NCI-H524 (cell line): ENCODE results near the gene PAM.
"Not testable (repeated sequence)": the region's sequence is repeated elsewhere in the genome, so short reads cannot be mapped to it uniquely, and the experiment has no call there.

Source experiments
- DNase-seq, 2 experiments: peaks; one replicate each; lab custom pipeline; 2025; lab: John Stamatoyannopoulos, UW

The PAM gene

DNA sequence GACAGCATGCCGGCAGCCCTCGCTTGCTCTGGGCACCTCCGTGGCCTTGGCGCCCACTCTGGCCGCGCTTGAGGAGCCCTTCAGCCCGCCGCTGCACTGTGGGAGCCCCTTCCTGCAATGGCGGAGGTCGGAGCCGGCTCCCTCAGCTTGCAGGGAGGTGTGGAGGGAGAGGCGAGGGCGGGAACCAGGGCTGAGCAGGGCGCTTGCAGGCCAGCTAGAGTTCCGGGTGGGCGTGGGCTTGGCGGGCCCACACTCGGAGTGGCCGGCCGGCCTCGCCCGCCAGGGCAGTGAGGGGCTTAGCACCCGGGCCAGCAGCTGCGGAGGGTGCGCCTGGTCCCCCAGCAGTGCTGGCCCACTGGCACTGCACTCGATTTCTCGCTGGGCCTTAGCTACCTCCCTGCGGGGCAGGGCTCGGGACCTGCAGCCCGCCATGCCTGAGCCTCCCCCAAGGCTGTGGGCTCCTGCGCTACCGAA is 3.2 kb upstream of the PAM start:
- not testable (repeated sequence) for DNase-seq

- peak; percentile 23 to 35 for DNase-seq
Measured at GRCh38 chr5:102753889-102754766, 977 bp upstream of the PAM start.

GRCh38 chr5:102755686-102756371 is 724 bp downstream of the PAM start:
- DNase-seq, result peak; percentile 22 to 75

GRCh38 chr5:102758576-102758975 is 3.5 kb downstream of the PAM start:
- no peak for DNase-seq

GRCh38 chr5:102759289-102759688 is 4.2 kb downstream of the PAM start:
- peak in 1 of 2 experiments; percentile 47 for DNase-seq

- DNase-seq, result no peak
Measured at GRCh38 chr5:102759700-102760099, 4.6 kb downstream of the PAM start.

DNA sequence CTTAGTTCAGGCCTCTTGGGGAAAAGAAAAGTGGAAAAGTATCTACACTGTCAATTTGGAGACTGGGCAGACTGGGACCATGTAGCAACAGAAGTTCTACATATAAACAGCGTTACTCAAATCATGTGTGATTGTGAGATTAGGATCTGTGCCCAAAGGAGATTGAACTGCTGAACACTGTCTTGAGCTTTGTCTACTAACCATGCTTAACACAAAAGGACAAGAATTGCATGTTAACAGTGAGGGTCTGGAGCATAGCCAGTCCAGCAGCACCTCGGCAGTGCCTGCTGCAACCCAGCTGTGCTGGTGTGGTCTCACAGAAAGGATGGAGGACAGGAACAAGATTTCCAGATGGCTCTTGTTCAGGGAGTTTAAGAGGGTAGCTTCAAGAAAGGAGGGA is 5.7 kb downstream of the PAM start:
- DNase-seq, result peak in 1 of 2 experiments; percentile 53

DNA sequence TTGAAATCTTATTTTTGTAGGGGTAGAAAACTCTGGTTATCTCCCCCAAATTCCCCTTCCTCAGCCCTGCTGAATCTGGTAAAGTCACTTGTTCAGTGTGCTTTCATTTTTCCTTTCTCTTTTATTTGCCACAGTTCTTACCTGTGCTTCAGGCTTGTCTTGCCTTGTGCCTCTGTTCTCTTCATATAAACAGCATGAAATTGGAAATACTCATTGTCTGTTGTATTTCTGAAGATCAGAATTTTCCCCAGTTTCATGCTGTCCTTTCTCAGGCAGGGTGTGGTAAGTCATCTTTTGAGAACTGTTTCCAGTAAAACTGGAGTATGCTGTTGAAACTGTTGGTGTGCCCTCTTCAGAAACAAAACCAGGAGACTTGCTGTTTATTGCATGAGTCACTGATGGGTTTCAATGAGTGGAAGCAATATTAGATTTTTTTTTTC is 7.0 kb downstream of the PAM start:
- DNase-seq, result no peak

DNA sequence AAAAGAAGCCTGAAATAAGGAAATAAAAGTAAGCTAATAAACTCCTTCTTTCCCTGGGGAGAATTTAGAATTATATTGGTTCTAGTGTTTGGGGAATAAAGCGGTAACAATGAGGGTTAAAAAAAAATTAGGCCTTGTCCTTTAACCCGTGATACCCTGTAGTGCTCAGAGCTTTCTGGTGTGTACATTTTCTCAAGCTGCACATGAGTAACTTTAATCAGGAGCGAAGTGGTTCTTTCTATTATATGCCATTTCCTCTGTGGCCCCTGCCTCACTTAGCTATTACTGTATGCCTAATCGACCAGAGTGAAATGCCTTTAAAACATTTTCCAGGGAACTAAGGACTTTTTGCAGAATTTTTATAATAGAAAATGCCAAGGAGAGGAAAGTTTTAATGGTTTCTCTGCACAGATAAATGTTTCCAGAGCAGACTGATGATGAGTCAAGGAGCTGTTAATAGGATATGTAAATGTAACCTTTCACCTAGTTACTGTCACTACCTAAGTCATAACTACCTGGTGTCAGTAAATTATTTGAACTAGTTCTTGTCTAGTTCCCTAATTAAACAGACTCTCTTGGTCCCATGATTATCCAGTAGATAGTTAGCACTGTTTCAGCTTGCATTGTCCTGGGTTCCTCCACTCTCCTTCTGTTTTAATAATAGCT is 7.6 kb downstream of the PAM start:
- DNase-seq, result no peak

- no peak for DNase-seq
Measured at GRCh38 chr5:102763734-102764133, 8.6 kb downstream of the PAM start.

DNA sequence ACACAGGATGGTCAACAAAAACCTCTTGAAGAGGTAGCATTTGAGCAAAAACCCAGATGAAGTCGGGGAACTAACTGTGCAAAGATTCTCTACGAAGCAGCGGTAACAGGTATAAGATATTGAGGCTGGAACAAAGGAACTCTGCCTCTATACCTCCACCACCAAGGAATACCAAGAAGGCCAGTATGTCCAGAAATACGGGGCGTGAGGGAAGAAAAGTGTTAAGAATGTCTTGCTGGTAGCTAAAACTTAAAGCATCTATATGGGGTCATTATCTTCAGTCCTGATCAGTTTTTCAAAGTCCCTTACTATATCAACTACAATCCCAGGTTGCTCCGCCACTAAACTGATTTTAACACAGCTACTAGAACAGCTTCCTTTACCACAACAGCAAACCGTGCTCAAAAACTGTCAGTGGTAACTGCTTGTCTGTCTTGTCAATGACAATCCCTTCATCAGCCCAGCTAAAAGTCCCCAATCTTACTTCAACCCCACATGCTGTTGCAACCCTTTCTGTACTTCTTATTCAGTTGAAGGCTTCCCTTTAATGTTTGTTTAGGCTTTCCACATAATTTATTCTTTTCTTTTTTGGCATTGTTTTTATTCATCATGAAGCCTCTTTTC is 9.4 kb downstream of the PAM start:
- DNase-seq, result no peak

GRCh38 chr5:102765350-102765749 is 10.2 kb downstream of the PAM start:
- DNase-seq, result no peak

DNA sequence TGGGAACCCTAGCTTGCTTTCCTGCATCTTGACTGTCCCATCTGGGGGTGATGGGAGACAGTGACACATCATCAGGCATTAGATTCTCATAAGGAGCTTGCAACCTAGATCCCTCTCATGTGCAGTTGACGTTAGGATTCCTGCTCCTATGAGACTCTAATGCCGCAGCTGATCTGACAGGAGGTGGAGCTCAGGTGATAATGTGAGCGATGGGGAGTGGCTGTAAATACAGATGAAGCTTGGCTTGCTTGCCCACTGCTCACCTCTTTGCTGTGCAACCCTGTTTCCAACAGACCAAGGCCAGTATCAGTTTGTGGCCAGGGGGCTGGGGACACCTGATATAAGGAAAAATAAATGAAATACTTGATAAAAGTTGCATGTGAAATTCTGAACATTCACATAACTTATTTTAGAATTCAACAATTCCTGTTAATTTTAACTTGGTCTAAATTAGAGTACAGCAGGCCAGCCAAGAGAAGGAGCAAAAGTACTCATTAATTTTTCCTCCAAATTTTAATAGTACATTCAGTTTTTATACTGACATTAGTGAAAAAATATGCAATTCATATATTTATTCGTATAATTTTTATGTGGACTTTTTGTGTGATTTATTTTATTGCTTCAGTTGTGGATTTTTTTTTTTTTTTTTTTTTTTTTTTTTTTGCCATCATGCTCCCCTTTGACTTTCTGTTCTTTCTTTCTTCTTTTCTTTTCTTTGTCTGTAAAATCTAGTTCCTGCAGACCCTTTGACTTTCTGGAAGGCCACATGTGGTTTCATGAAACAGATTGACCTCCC is 11.4 kb downstream of the PAM start:
- DNase-seq, result no peak

DNA sequence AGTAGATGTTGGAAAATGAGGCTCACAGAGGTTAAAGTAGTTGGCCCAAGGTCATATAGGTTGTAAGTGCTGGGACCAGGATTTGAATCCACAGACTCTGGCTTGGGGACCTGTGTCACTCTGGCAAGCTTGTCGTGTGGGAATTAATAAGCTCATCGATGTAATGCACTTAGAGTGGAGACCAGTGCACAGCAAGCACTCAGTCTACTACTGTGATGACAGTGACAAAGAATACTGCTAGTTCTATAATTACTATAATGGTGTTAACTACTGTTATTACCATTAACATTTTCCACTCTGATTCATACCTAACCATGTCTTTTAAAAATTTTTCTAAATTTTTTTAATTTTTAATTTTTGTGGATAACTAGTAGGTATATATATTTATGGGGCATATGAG is 12.8 kb downstream of the PAM start:
- DNase-seq, result no peak

DNA sequence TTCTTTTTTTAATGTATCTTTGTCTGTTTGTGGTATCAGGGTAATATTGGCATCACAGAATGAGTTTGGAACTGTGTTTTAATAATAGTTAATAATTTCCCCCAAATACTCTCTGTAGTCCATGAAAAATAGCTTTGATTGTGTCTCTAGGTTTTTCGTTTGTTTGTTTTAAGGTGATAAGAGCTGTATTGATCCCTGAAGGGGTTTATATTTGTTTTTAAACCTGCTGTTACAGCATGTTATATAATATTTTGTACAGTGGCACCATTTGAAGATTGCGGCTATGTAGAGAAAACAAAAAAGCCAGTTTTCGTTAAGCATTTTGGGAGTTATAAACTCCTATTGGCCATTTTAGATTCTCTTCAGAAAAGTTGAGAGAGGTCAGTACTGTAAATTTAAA is 15.7 kb downstream of the PAM start:
- no peak for DNase-seq

GRCh38 chr5:102771435-102771834 is 16.3 kb downstream of the PAM start:
- no peak for DNase-seq

DNA sequence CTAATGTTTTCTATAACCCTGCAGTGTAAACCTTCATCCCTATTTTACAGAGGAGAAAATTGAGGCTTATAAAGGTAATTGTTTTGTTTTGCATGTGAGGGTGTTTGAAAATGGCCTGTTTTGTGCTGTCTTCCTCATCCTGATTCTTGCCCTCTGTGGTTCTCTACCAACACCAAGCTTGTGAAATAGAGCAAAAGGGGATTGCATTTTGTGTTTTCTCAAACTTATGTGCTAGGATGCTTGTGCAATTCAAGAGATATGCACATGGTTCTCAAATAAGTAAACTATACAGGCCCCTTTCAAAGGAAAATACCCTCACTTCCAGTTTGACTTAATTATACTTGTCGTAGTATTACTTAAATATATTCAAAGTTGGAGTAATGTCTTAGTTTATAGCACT is 17.2 kb downstream of the PAM start:
- DNase-seq, result no peak

GRCh38 chr5:102773133-102773532 is 18.0 kb downstream of the PAM start:
- DNase-seq, result no peak

- DNase-seq, result not testable (repeated sequence)
Measured at GRCh38 chr5:102775756-102776155, 20.7 kb downstream of the PAM start.

DNA sequence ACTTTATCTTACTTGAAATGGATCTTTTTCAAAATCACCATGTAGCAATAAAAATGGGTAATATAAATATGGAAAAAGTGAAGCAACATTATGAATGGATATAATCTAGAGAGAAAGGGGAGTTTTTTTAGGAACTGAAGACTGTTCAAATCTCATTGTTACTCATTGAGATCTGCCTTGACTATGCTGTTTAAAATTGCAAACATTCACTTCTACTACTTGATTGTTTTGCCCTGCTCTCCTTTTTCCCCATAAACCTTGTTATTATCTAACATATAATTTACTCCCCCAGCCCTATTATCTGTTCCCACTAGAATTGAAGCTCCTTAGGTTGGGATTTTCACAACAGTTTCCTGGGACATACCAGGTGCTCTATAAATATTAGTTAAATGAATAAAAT is 22.0 kb downstream of the PAM start:
- no peak for DNase-seq

DNA sequence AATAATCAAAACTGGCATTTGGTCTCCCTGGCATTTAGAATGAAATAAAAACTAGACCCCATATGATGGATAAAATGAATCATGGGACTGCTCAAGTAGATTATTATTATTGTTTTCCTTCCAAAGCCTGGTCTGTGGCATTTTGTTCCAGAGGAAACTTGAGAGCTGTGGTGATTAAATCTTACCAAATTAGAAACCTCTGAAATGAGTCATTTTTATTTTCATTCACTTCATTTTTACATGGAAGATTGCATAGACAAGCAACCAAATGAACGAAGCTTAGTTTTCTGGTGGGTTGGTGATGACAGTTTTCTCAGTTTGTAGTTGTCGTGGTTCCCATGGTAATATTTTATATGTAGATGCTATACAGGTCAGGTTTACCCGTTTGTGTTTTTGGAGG is 23.4 kb downstream of the PAM start:
- DNase-seq, result no peak
